Neutrophil (primary cell): ENCODE data around the gene PLA2G15.

Experiments
- H3K27ac ChIP-seq: fragments of 200-600 bp; sonication (generic); 2 replicates; pipeline ENCODE4 v1.5.1; 2016; ENCODE audit warnings: mild to moderate bottlenecking, moderate library complexity
- H3K27me3 ChIP-seq: fragments of 200-600 bp; sonication (generic); 2 replicates; pipeline ENCODE4 v1.6.0; 2016; ENCODE audit warnings: mild to moderate bottlenecking
- H3K36me3 ChIP-seq: fragments of 200-600 bp; sonication (generic); 2 replicates; pipeline ENCODE4 v1.5.1; 2017
- H3K4me1 ChIP-seq, 2 experiments: fragments of 200-600 bp in 1 of 2; sonication (generic) in 1 of 2; 1 replicate in 1 of 2; 2 replicates in 1 of 2; pipeline versions ENCODE4 v1.5.1 to v1.6.1; 2013 to 2016; ENCODE audit warnings: low read depth in 1 of 2, low read length in 1 of 2, mild to moderate bottlenecking in 1 of 2, moderate library complexity in 1 of 2; ENCODE audit not compliant: control insufficient read depth in 1 of 2, insufficient read depth in 1 of 2
- H3K4me3 ChIP-seq, 2 experiments: fragments of 200-600 bp in 1 of 2; sonication (generic) in 1 of 2; 1 replicate in 1 of 2; 2 replicates in 1 of 2; pipeline ENCODE4 v1.5.1; 2013 to 2016; ENCODE audit warnings: low read depth in 1 of 2, low read length in 1 of 2, mild to moderate bottlenecking in 1 of 2, moderate library complexity in 1 of 2
- H3K9me3 ChIP-seq: fragments of 200-600 bp; sonication (generic); 2 replicates; pipeline ENCODE4 v1.5.1; 2016
- CTCF ChIP-seq: fragments of 200-600 bp; sonication (generic); IDR thresholded peaks from 2 replicates; pipeline ENCODE4 v1.5.1; 2016; ENCODE audit warnings: antibody characterized with exemption

PLA2G15 gene

GRCh38 chr16:68264128-68265077, 19.2 kb downstream of the PLA2G15 start, which contains the start of gene SLC7A6:
TSS of gene SLC7A6 (plus strand) at chr16:68264526. CDS start at chr16:68274727, 10,201 bp downstream.
- peaks cover 21 to 23% of the 10 kb centered on the region in 2 experiments for H3K4me1 ChIP-seq

GRCh38 chr16:68265078-68265920, 20.1 kb downstream of the PLA2G15 start:
- no peaks in the 10 kb centered on the region for H3K9me3 ChIP-seq
- peaks cover under 1% of the 10 kb centered on the region for H3K36me3 ChIP-seq
- peaks cover 21 to 23% of the 10 kb centered on the region in 2 experiments for H3K4me1 ChIP-seq
- H3K4me3 ChIP-seq, result peak overlapping the region; percentile 83 to 85
- TF ChIP-seq CTCF, result no peak
- no peaks in the 10 kb centered on the region for H3K27me3 ChIP-seq
- H3K27ac ChIP-seq, result peak overlapping the region; percentile 79

More at GRCh38 chr16:68264128-68265077, 19.2 kb downstream of the PLA2G15 start, which contains the start of gene SLC7A6:
- H3K9me3 ChIP-seq, result no peaks in the 10 kb centered on the region
- peaks cover 9% of the 10 kb centered on the region for H3K36me3 ChIP-seq
- peak within 1 kb of the TSS; percentile 79 for H3K27ac ChIP-seq
- no peaks in the 10 kb centered on the region for H3K27me3 ChIP-seq
- peak; percentile 58 for TF ChIP-seq CTCF
- H3K4me3 ChIP-seq, result peak within 1 kb of the TSS; percentile 83 to 85

- H3K27me3 ChIP-seq, result no peaks in the 10 kb centered on the region
- no peaks in the 10 kb centered on the region for H3K9me3 ChIP-seq
- H3K27ac ChIP-seq, result no peak overlapping the region
- H3K4me3 ChIP-seq, result no peak overlapping the region
- H3K4me1 ChIP-seq, result peaks cover 21 to 23% of the 10 kb centered on the region in 2 experiments
- TF ChIP-seq CTCF, result no peak
- H3K36me3 ChIP-seq, result no peaks in the 10 kb centered on the region
Observed at GRCh38 chr16:68267612-68268405, 22.6 kb downstream of the PLA2G15 start.

- no peaks in the 10 kb centered on the region for H3K9me3 ChIP-seq
- H3K27me3 ChIP-seq, result no peaks in the 10 kb centered on the region
- H3K36me3 ChIP-seq, result no peaks in the 10 kb centered on the region
- no peak overlapping the region for H3K4me3 ChIP-seq
- H3K4me1 ChIP-seq, result peaks cover 9 to 11% of the 10 kb centered on the region in 2 experiments
- TF ChIP-seq CTCF, result no peak
- no peak overlapping the region for H3K27ac ChIP-seq
Observed at GRCh38 chr16:68269793-68270192, 24.6 kb downstream of the PLA2G15 start.

GRCh38 chr16:68270353-68270752, 25.2 kb downstream of the PLA2G15 start:
- H3K27ac ChIP-seq, result no peak overlapping the region
- no peaks in the 10 kb centered on the region for H3K9me3 ChIP-seq
- H3K4me3 ChIP-seq, result no peak overlapping the region
- no peaks in the 10 kb centered on the region for H3K36me3 ChIP-seq
- no peak for TF ChIP-seq CTCF
- H3K4me1 ChIP-seq, result peaks cover 4 to 5% of the 10 kb centered on the region in 2 experiments
- H3K27me3 ChIP-seq, result no peaks in the 10 kb centered on the region
